Breast epithelium (tissue), 4 donors: ENCODE measurements around the gene KANSL1L. TPM values are rescaled to one million over a fixed set of nuclear protein-coding genes. Genes with fewer than 3 reads are reported as not detected.
A peak's percentile ranks its signal among the peaks of the same experiment; 100 is the strongest.

ENCODE experiments used
- DNase-seq, 2 donors: peaks; one replicate each; pipeline ENCODE4 v3.0.0-alpha.2; 2019; ENCODE audit warnings: low spot score in 2 of 2
- H3K27ac ChIP-seq, 2 donors: fragments of 200-600 bp; sonication (generic) in 1 of 2; one replicate each; pipeline ENCODE4 v1.5.1; 2016 to 2019; ENCODE audit warnings: mild to moderate bottlenecking in 1 of 2
- H3K27me3 ChIP-seq, 2 donors: fragments of 200-600 bp; sonication (generic) in 1 of 2; one replicate each; pipeline versions ENCODE4 v1.5.1 to v1.6.0; 2017 to 2019; ENCODE audit warnings: control low read depth in 1 of 2, mild to moderate bottlenecking in 1 of 2
- H3K36me3 ChIP-seq: fragments of 200-600 bp; one replicate; pipeline ENCODE4 v1.5.1; 2019
- H3K4me1 ChIP-seq, 2 donors: fragments of 200-600 bp; sonication (generic); one replicate each; pipeline ENCODE4 v1.5.1; 2016 to 2019; ENCODE audit warnings: control low read depth in 1 of 2
- H3K4me3 ChIP-seq, 3 donors: fragments of 200-600 bp; sonication (generic); 1 replicate in 2 of 3; 2 replicates in 1 of 3; pipeline ENCODE4 v1.5.1; 2016 to 2019; ENCODE audit warnings: mild to moderate bottlenecking in 3 of 3, moderate library complexity in 2 of 3
- H3K9me3 ChIP-seq, 2 donors: fragments of 200-600 bp; sonication (generic) in 1 of 2; one replicate each; pipeline ENCODE4 v1.5.1; 2016 to 2019; ENCODE audit warnings: control low read depth in 1 of 2
- POLR2A ChIP-seq: fragments of 450-650 bp; IDR thresholded peaks from one replicate; pipeline ENCODE4 v1.6.1; 2016; ENCODE audit warnings: antibody characterized with exemption, mild to moderate bottlenecking, moderate library complexity
- POLR2AphosphoS5 ChIP-seq, 3 donors: sonication (generic); formaldehyde crosslinking; IDR thresholded peaks; one replicate each; pipeline ENCODE4 v1.6.1; 2017; ENCODE audit warnings: antibody characterized with exemption in 3 of 3
- intact Hi-C: fragments of 100-400 bp; cut with DNase I; formaldehyde crosslinking; loops from one replicate; pipeline ENCODE4 v1.15.1; 2023; ENCODE audit warnings: low total_unique reads
- total RNA-seq, 3 donors: library from RNA; depleted of rRNA; stranded (reverse); fragments of >200 nt; gene quantifications; one replicate each; pipeline ENCODE4 v1.1.0, GENCODE V29; 2016
- TF ChIP-seq, protein P1 (sequence below), 3 donors: fragments of 450-650 bp; IDR thresholded peaks; one replicate each; pipeline ENCODE4 v1.5.1; 2016 to 2017; ENCODE audit warnings: antibody characterized with exemption in 3 of 3, mild to moderate bottlenecking in 3 of 3, moderate library complexity in 3 of 3

Gene KANSL1L
- total RNA-seq, 3 donors from 2014 or later: 40.3 to 55.8 (median 52.8) TPM

DNA sequence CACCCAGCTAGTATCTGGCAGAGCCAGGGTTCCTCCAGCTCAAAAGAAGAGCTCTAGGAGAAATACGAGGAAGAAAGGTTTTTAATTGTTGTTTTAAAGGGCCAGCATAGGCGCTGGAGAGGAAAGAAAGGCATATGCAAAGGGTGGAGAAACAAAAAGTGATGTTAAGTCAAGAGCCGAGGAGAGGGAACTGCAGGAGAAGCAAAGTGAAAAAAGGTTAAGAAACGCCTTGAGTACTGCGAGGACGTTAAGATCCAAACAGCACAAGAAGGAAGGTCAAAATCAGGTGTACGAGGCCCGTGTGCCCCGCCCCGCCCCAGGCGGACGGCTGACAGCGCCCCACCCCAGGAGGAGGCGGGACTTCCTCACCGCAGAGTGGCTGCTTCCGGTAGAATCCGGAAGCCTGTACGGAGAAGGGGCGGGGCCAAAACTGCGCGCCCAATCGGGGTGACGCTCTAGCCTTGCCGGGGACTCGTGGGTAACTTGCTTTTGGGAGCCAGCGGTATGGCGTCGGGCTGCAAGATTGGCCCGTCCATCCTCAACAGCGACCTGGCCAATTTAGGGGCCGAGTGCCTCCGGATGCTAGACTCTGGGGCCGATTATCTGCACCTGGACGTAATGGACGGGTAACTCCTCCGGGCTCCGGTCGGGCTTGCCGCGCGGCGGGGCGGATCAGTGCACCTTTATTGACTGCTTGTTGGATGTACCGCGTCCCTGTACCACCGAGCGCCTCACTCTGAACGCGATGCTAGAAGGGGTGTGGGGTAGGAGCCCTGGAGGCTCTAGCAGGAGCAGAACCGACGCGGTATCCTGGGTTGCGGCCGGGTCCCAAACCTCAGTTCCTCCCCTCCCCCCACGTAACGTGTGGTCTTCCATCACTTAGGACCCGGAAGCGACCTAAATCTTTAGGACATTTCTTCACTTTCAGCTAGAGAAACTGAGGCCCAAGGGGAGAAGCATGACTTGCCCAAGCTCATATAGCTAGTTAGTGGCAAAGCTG, 168.8 kb downstream of the KANSL1L start, which contains the start of gene RPE:
TSS of gene RPE (plus strand) at position 481 of the 1,000 bp plus-strand sequence. CDS start at position 505, 24 bp downstream.
- Histone ChIP-seq H3K27me3 (no peaks in the 10 kb centered on the region), H3K9me3 (no peaks in the 10 kb centered on the region), H3K27ac (peak within 1 kb of the TSS; percentile 70 to 80), H3K4me3 (peak within 1 kb of the TSS; percentile 67 to 90 (median 79)), H3K4me1 (peaks cover 0 to 9% of the 10 kb centered on the region in 2 donors), H3K36me3 (no peaks in the 10 kb centered on the region)
- intact Hi-C loops: no loop called here
- TF ChIP-seq, protein P1, sequence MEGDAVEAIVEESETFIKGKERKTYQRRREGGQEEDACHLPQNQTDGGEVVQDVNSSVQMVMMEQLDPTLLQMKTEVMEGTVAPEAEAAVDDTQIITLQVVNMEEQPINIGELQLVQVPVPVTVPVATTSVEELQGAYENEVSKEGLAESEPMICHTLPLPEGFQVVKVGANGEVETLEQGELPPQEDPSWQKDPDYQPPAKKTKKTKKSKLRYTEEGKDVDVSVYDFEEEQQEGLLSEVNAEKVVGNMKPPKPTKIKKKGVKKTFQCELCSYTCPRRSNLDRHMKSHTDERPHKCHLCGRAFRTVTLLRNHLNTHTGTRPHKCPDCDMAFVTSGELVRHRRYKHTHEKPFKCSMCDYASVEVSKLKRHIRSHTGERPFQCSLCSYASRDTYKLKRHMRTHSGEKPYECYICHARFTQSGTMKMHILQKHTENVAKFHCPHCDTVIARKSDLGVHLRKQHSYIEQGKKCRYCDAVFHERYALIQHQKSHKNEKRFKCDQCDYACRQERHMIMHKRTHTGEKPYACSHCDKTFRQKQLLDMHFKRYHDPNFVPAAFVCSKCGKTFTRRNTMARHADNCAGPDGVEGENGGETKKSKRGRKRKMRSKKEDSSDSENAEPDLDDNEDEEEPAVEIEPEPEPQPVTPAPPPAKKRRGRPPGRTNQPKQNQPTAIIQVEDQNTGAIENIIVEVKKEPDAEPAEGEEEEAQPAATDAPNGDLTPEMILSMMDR (IDR thresholded peaks at IDR 0.05): no peak
- peak in 1 of 3 donors; percentile 35 for TF ChIP-seq POLR2AphosphoS5 (IDR thresholded peaks at IDR 0.05)
- peak; percentile 90 to 95 for DNase-seq

DNA sequence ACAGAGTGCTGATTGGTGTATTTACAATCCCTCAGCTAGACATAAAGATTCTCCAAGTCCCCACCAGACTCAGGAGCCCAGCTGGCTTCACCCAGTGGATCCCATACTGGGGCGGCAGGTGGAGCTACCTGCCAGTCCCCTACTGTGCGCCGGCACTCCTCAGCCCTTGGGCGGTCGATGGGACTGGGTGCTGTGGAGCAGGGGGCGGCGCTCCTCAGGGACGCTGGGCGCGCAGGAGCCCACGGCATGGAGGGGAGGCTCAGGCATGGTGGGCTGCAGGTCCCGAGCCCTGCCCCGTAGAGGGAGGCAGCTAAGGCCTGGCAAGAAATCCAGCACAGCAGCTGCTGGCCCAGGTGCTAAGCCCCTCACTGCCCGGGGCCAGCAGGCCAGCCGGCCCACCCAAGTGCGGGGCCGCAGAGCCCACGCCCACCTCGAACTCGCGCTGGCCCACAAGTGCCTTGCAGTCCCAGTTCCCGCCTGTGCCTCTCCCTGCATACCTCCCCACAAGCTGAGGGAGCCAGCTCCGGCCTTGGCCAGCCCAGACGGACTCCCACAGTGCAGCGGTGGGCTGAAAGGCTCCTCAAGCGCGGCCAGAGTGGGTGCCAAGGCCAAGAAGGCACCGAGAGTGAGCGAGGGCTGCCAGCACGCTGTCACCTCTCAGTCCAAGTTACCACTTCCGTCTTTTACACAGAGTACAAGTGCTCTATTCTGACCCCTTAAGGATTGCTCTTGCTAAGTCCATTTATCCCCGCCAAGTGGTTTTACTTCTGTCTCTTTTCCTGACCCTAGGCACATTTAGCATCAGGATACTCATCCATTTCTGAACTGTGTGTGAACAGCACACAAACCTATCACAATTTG, 170.5 kb downstream of the KANSL1L start:
- H3K27ac ChIP-seq: no peak overlapping the region
- no peak for DNase-seq
- TF ChIP-seq POLR2A: no peak
- no peak for TF ChIP-seq POLR2AphosphoS5 (IDR thresholded peaks at IDR 0.05)
- TF ChIP-seq, protein P1 (IDR thresholded peaks at IDR 0.05): no peak
- no peak overlapping the region for H3K4me3 ChIP-seq
- intact Hi-C loops: no loop called here
- no peaks in the 10 kb centered on the region for H3K36me3 ChIP-seq
- peaks cover 0 to 9% of the 10 kb centered on the region in 2 donors for H3K4me1 ChIP-seq
- no peaks in the 10 kb centered on the region for H3K27me3 ChIP-seq
- H3K9me3 ChIP-seq: no peaks in the 10 kb centered on the region

- H3K9me3 ChIP-seq: no peaks in the 10 kb centered on the region
- H3K27me3 ChIP-seq: no peaks in the 10 kb centered on the region
- no peak overlapping the region for H3K27ac ChIP-seq
- no peak overlapping the region for H3K4me3 ChIP-seq
- no peaks in the 10 kb centered on the region for H3K36me3 ChIP-seq
- H3K4me1 ChIP-seq: peaks cover 0 to 5% of the 10 kb centered on the region in 2 donors
- TF ChIP-seq POLR2AphosphoS5 (IDR thresholded peaks at IDR 0.05) (no peak), POLR2A (no peak)
- TF ChIP-seq, protein P1 (IDR thresholded peaks at IDR 0.05): no peak
- intact Hi-C loops: no loop called here
- no peak for DNase-seq
Measured at GRCh38 chr2:209998596-209998995, 172.6 kb downstream of the KANSL1L start.

- H3K9me3 ChIP-seq: no peaks in the 10 kb centered on the region
- H3K27me3 ChIP-seq: no peaks in the 10 kb centered on the region
- no peak overlapping the region for H3K4me3 ChIP-seq
- H3K36me3 ChIP-seq: no peaks in the 10 kb centered on the region
- TF ChIP-seq POLR2A (no peak), POLR2AphosphoS5 (IDR thresholded peaks at IDR 0.05) (no peak)
- TF ChIP-seq, protein P1 (IDR thresholded peaks at IDR 0.05): no peak
- no peak overlapping the region for H3K27ac ChIP-seq
- no peak for DNase-seq
- no peaks in the 10 kb centered on the region for H3K4me1 ChIP-seq
- intact Hi-C loops: no loop called here
Measured at GRCh38 chr2:209993968-209994367, 177.2 kb downstream of the KANSL1L start.
